Measurements from ENCODE around the gene BCKDK. TPM values are rescaled to one million over a fixed set of nuclear protein-coding genes. Genes with fewer than 3 reads are reported as not detected.

BCKDK gene
- total and polyA plus RNA-seq, 2 of the 13 experiments (the other 11 are each of a cell fraction or from before 2014, with no cell fraction given), result 24.9 to 42.6 TPM

DNA sequence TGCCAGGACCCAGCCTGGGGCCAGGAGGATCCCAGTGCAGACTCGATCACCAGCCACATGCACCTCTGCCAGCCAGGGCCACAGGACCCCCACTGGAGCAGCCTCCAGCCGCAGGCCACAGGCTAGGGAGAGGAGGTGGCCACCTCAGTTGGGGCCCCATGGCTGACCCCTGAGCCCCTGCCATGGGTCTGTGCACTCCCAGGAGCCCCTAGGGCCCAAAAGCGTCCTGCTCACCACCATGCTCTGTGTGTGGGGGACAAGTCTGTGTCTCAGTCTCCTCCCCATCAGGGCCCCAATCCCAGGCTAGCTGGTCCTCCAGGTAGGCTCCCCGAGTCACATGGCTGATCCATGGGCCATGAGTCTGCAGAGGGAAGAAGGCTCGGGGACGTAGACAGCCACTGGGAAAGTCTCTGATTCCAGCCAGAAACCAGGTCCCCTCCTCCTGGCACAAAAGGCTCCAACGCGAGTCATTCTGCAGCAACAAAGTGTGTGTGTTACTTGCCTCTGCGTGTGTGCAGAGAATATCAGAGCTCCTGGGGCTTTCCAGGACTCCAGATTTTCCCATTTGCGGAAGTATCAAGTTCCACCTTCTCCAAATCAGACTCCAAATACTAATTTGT lies 33.4 kb downstream of the BCKDK start (continued):
- TF ChIP-seq, protein P1, sequence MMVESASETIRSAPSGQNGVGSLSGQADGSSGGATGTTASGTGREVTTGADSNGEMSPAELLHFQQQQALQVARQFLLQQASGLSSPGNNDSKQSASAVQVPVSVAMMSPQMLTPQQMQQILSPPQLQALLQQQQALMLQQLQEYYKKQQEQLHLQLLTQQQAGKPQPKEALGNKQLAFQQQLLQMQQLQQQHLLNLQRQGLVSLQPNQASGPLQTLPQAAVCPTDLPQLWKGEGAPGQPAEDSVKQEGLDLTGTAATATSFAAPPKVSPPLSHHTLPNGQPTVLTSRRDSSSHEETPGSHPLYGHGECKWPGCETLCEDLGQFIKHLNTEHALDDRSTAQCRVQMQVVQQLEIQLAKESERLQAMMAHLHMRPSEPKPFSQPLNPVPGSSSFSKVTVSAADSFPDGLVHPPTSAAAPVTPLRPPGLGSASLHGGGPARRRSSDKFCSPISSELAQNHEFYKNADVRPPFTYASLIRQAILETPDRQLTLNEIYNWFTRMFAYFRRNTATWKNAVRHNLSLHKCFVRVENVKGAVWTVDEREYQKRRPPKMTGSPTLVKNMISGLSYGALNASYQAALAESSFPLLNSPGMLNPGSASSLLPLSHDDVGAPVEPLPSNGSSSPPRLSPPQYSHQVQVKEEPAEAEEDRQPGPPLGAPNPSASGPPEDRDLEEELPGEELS (CRISPR knock-in tag; IDR thresholded peaks at IDR 0.05), result no peak
- no peak for TF ChIP-seq NR1H2 (CRISPR knock-in tag; IDR thresholded peaks at IDR 0.05; ENCODE audit: borderline replicate concordance, low read depth)
- 0 out of 2 replicates have a peak, but pooled peaks have one; percentile 2 for TF ChIP-seq NCOA2 (CRISPR knock-in tag; IDR thresholded peaks at IDR 0.05)
- TF ChIP-seq ZNF777 (CRISPR knock-in tag; IDR thresholded peaks at IDR 0.05), result no peak
- TF ChIP-seq, protein P2, sequence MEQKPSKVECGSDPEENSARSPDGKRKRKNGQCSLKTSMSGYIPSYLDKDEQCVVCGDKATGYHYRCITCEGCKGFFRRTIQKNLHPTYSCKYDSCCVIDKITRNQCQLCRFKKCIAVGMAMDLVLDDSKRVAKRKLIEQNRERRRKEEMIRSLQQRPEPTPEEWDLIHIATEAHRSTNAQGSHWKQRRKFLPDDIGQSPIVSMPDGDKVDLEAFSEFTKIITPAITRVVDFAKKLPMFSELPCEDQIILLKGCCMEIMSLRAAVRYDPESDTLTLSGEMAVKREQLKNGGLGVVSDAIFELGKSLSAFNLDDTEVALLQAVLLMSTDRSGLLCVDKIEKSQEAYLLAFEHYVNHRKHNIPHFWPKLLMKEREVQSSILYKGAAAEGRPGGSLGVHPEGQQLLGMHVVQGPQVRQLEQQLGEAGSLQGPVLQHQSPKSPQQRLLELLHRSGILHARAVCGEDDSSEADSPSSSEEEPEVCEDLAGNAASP (CRISPR knock-in tag; IDR thresholded peaks at IDR 0.05; ENCODE audit: borderline replicate concordance), result no peak
- no peak; the same call in 1 of the 2 replicates for TF ChIP-seq ZNF747 (CRISPR knock-in tag; IDR thresholded peaks at IDR 0.05; ENCODE audit: borderline replicate concordance)
- TF ChIP-seq, protein P3, sequence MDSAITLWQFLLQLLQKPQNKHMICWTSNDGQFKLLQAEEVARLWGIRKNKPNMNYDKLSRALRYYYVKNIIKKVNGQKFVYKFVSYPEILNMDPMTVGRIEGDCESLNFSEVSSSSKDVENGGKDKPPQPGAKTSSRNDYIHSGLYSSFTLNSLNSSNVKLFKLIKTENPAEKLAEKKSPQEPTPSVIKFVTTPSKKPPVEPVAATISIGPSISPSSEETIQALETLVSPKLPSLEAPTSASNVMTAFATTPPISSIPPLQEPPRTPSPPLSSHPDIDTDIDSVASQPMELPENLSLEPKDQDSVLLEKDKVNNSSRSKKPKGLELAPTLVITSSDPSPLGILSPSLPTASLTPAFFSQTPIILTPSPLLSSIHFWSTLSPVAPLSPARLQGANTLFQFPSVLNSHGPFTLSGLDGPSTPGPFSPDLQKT (CRISPR knock-in tag; IDR thresholded peaks at IDR 0.05; ENCODE audit: borderline replicate concordance), result no peak
- no peak for TF ChIP-seq NFE2 (CRISPR knock-in tag; IDR thresholded peaks at IDR 0.05)
- TF ChIP-seq ADNP (CRISPR knock-in tag; IDR thresholded peaks at IDR 0.05), result no peak
- TF ChIP-seq, protein P4, sequence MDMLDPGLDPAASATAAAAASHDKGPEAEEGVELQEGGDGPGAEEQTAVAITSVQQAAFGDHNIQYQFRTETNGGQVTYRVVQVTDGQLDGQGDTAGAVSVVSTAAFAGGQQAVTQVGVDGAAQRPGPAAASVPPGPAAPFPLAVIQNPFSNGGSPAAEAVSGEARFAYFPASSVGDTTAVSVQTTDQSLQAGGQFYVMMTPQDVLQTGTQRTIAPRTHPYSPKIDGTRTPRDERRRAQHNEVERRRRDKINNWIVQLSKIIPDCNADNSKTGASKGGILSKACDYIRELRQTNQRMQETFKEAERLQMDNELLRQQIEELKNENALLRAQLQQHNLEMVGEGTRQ (IDR thresholded peaks at IDR 0.05; ENCODE audit: low read depth, low read length), result no peak
- TF ChIP-seq, protein P4 (CRISPR knock-in tag; IDR thresholded peaks at IDR 0.05; ENCODE audit: borderline replicate concordance), result no peak
- TF ChIP-seq ZNF260 (CRISPR knock-in tag; IDR thresholded peaks at IDR 0.05; ENCODE audit: borderline replicate concordance, low read depth), result no peak
- TF ChIP-seq FOSL1 (CRISPR knock-in tag; IDR thresholded peaks at IDR 0.05; ENCODE audit: borderline replicate concordance), result no peak
- no peak for TF ChIP-seq TEAD2 (CRISPR knock-in tag; IDR thresholded peaks at IDR 0.05)
- TF ChIP-seq JUN (CRISPR knock-in tag; IDR thresholded peaks at IDR 0.05), result no peak
- no peak for TF ChIP-seq GPN1 (CRISPR knock-in tag; IDR thresholded peaks at IDR 0.05; ENCODE audit: borderline replicate concordance)
- TF ChIP-seq POLR2A (IDR thresholded peaks at IDR 0.05; ENCODE audit: insufficient read depth in 1 of 2, low read depth in 2 of 2, low read length in 2 of 2), result no peak; a peak in 1 of 4 replicates
- TF ChIP-seq, protein P5, sequence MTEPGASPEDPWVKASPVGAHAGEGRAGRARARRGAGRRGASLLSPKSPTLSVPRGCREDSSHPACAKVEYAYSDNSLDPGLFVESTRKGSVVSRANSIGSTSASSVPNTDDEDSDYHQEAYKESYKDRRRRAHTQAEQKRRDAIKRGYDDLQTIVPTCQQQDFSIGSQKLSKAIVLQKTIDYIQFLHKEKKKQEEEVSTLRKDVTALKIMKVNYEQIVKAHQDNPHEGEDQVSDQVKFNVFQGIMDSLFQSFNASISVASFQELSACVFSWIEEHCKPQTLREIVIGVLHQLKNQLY (CRISPR knock-in tag; IDR thresholded peaks at IDR 0.05), result no peak; the same call in 1 of the 2 replicates
- no peak for TF ChIP-seq CENPT (CRISPR knock-in tag; IDR thresholded peaks at IDR 0.05; ENCODE audit: low read depth)
- TF ChIP-seq HMGA1 (CRISPR knock-in tag; conservative IDR thresholded peaks at IDR 0.05), result no peak
- TF ChIP-seq REL (CRISPR knock-in tag; conservative IDR thresholded peaks at IDR 0.05), result no peak; the same call in 1 of the 2 replicates
- no peak for TF ChIP-seq CHD4 (IDR thresholded peaks at IDR 0.05; ENCODE audit: borderline replicate concordance, low read length)
- TF ChIP-seq ZMAT3 (CRISPR knock-in tag; conservative IDR thresholded peaks at IDR 0.05), result no peak
- TF ChIP-seq SOX13 (IDR thresholded peaks at IDR 0.05), result no peak
- TF ChIP-seq SOX13 (CRISPR knock-in tag; conservative IDR thresholded peaks at IDR 0.05 in 1 of 2, IDR thresholded peaks at IDR 0.05 in 1 of 2), result no peak
